ENCODE data around the gene CCNI.
"Not testable (repeated sequence)": the region's sequence is repeated elsewhere in the genome, so short reads cannot be mapped to it uniquely, and the experiment has no call there.

Gene CCNI

GRCh38 chr4:77037736-77038135 lies 38.1 kb downstream of the CCNI start:
- DNase-seq: no peak

- DNase-seq: not testable (repeated sequence)
Measured at GRCh38 chr4:77037168-77037567, 38.6 kb downstream of the CCNI start.

GRCh38 chr4:77036206-77036605 lies 39.6 kb downstream of the CCNI start:
- no peak for DNase-seq

GRCh38 chr4:77035153-77035552 lies 40.6 kb downstream of the CCNI start:
- no peak for DNase-seq

- DNase-seq: peak in 1 of 5 experiments; percentile 86
Measured at GRCh38 chr4:77031544-77031943, 44.2 kb downstream of the CCNI start.

- not testable (repeated sequence) for DNase-seq
Measured at GRCh38 chr4:77029757-77030156, 46.0 kb downstream of the CCNI start.

- DNase-seq: peak in 1 of 5 experiments; percentile 87
Measured at GRCh38 chr4:77028246-77028645, 47.5 kb downstream of the CCNI start.

- DNase-seq: no peak
Measured at GRCh38 chr4:77026322-77026704, 49.5 kb downstream of the CCNI start.

- DNase-seq: peak in 1 of 5 experiments; percentile 88
Measured at GRCh38 chr4:77025643-77026321, 50.0 kb downstream of the CCNI start.

- no peak for DNase-seq
Measured at GRCh38 chr4:77023920-77024319, 51.9 kb downstream of the CCNI start.

GRCh38 chr4:77022560-77023179 lies 53.1 kb downstream of the CCNI start:
- DNase-seq: no peak

GRCh38 chr4:77021614-77022089 lies 54.1 kb downstream of the CCNI start:
- no peak for DNase-seq

GRCh38 chr4:77020017-77020416 lies 55.8 kb downstream of the CCNI start:
- DNase-seq: no peak

- DNase-seq: no peak
Measured at GRCh38 chr4:77015390-77015789, 60.4 kb downstream of the CCNI start.

- peak in 1 of 5 experiments; percentile 40 for DNase-seq
Measured at GRCh38 chr4:77014256-77014655, 61.5 kb downstream of the CCNI start.

- no peak for DNase-seq
Measured at GRCh38 chr4:77012726-77013125, 63.1 kb downstream of the CCNI start.

- DNase-seq: no peak
Measured at GRCh38 chr4:77010841-77011354, 64.9 kb downstream of the CCNI start.

GRCh38 chr4:77009511-77010115 lies 66.2 kb downstream of the CCNI start:
- no peak for DNase-seq

GRCh38 chr4:77007358-77008230 lies 68.2 kb downstream of the CCNI start:
- peak in 1 of 5 experiments; percentile 32 for DNase-seq

- no peak for DNase-seq
Measured at GRCh38 chr4:77006753-77007353, 68.9 kb downstream of the CCNI start.

GRCh38 chr4:77003400-77003799 lies 72.4 kb downstream of the CCNI start:
- DNase-seq: no peak
